HG03196 (cell line): ENCODE measurements around the gene CLCN4.

Experiments used
- ATAC-seq: cut with Tn5 transposase; IDR thresholded peaks from one replicate; pipeline ENCODE4 v1.9.1; 2021; ENCODE audit not compliant: unreplicated experiment

CLCN4 gene

GRCh38 chrX:10165580-10166247 lies 8.9 kb downstream of the CLCN4 start:
- ATAC-seq, result no peak

DNA sequence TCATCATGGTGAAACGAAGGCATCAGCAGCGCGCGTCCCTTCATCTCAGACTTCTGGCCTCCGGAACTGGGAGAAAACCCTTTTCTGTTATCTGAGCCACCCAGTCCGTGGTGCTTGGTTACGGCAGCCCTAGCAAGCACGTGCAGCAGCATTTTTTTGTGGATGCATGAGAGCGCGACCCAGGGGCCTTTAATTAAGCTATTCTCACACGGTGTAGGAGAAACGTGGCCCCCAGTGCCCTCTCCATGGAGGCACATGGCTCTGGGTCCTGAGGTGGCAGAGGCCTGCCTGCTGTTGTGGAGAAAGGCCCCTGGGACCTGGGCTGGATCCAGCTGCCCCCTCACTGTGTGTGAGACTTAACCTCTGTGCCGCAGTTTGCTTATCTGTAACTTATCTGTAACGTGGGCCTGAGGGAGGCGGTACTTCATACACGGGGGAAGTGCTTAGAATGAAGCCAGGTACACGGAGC lies 9.5 kb downstream of the CLCN4 start:
- no peak for ATAC-seq

- no peak for ATAC-seq
Observed at GRCh38 chrX:10166731-10167151, 10.0 kb downstream of the CLCN4 start.

DNA sequence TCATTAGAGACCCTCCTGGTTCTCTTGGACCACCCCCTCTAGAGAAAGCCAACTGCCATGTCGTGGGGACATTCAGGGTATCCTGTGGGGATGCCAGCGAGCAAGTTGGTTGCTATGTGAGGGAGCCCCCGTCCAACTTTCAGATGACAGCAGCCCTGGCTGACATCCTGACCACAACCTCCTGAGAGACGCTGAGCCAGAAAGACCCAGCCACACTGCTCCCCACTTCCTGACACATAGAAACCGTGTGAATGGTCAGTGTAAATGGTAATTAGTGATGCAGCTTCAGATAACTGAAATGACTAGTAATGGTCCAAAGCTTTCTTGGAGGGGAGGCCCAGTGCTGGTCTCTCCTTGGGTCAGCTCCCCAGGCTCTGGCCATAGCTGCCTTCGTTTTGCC lies 10.8 kb downstream of the CLCN4 start:
- ATAC-seq, result peak; percentile 89

DNA sequence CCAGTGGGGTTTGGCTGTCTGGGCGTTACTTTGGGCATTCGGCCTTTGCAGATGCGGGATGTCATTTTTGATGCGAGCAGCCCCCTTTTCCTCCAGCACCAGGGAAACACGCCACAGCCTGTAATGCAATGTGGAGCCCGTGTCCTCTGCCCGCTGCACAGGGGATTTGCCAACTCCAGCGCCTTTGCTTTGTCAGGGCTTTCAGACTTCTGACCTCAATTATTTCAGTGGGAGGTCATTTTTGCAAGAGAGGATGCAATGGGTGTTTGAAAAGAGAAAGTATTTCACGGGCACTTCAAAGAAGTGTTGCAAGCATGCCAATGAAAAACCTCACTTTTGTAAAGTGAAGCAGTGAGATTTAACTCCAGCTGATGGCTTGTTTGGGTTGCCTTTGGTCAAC lies 11.5 kb downstream of the CLCN4 start:
- ATAC-seq, result no peak

GRCh38 chrX:10169175-10169574 lies 12.4 kb downstream of the CLCN4 start:
- ATAC-seq, result no peak

DNA sequence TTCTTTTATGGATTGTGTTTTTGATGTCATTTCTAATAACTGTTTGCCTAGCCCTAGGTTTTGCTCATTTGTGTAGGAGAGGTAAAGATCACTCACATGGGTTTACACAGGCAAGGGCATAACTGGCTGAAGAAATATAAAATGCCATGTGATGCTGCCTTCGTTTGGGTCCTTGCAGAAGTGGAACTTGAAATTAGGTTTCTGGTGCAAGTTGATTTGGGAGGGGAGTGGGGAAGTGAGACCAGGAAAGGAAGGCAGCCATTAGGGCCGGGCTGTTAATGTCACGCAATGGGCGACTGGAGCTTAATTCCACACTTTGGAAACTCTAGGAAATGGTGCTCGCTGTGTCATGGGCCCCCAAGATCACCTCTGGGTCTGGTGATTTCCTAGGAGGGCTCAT lies 14.5 kb downstream of the CLCN4 start:
- ATAC-seq, result no peak

DNA sequence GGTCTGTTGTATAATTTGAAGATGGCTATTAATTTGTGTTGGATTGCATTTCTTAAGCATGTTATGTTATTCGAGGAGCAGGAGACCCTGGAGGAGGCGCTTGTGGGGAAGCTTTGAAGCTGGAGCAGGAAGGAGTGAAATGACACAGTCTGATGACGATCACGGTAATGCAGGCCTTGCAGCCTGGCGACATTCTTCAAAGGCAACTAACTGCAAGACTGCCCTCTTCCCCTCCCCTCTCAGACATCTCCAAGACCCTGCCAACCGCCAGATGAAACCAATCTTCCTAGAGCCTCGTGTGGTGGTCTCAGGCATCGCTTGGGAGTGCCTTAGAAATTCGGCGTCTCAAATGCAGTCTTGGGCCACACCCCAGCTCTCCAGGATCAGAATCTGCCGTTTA lies 16.1 kb downstream of the CLCN4 start:
- ATAC-seq, result no peak

- no peak for ATAC-seq
Observed at GRCh38 chrX:10173331-10173900, 16.6 kb downstream of the CLCN4 start.

GRCh38 chrX:10174051-10174450 lies 17.3 kb downstream of the CLCN4 start:
- ATAC-seq, result no peak

GRCh38 chrX:10174810-10175209 lies 18.0 kb downstream of the CLCN4 start:
- no peak for ATAC-seq

GRCh38 chrX:10175319-10175871 lies 18.6 kb downstream of the CLCN4 start:
- ATAC-seq, result no peak

DNA sequence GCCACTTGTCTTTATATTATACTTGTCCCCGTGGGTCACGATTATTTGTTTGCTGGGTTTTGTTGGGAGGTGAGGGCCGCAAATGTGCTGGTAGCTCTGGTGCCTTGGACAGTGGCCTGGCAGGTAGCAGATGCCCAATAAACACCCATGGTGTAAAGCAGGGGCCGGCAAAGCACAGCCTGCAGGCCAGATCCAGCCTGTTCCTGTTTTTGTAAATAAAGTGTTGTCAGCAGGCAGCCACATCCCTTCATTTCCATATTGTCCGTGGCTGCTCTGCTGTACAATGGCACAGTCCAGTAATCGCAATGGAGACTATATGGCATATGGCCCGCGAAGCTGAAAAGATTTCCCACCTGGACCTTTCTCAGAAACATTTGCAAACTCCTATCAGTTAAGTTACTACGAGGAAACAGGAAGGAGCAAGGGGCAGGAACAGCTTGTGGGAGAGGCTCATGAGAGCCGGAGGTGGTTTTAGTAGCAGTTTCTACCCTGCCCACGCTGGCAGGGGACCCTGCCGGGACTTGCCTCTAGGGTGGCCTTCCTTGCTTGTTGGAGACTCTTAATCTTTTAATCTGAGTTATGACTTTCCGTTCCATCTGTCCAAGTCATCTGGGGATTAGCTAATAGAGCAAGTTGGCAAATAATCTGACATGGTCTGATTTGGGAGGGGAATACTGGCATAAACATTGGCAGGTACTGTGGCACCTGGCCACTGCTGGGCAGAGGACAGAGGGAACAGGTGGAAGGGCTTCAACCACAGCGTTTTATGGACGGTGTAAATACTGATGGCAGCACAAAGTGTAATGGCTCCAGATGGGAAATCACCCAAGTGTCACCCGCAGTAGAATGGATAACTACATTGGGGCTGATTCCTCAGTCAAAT lies 19.6 kb downstream of the CLCN4 start:
- no peak for ATAC-seq

GRCh38 chrX:10177004-10177396 lies 20.2 kb downstream of the CLCN4 start:
- ATAC-seq, result no peak

DNA sequence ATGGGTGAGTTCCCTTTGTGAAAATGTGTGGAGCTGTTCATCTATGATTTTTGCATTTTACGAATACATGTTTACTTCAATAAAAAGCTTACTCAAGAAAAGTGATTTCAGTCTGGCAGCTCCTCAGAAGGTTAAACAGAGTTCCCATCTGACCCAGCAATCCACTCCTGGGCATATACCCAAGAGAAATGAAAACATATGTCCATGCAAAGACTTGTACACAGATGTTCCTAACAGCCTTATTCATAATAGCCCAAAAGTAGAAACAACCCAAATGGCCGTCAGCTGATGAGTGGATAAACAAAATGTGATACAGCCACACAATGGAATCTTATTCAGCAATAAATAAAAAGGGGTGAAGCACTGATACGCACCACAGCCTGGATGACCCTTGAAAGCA lies 20.8 kb downstream of the CLCN4 start:
- ATAC-seq, result no peak

- no peak for ATAC-seq
Observed at GRCh38 chrX:10178866-10179463, 22.2 kb downstream of the CLCN4 start.

DNA sequence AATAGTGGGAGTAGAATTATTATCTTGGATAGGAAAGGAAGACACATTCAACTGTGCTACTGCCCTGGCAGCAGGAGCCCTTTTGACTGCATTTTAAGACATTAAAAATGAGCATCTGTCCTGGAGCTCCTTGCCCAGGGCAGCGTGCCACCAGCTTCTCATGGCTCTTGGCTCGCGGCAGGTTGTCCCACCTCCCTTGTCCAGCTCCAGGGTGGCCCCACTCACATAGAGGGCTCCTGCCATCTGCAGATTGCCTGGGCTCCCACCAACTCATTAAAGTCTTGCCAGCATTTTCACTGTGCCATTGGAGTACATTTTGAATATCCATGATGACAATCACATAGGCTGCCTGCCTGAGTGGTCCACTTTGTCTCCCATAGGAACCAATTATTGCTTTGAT lies 27.0 kb downstream of the CLCN4 start:
- no peak for ATAC-seq

- ATAC-seq, result no peak
Observed at GRCh38 chrX:10184411-10184810, 27.6 kb downstream of the CLCN4 start.

GRCh38 chrX:10186355-10186754 lies 29.6 kb downstream of the CLCN4 start:
- ATAC-seq, result no peak

DNA sequence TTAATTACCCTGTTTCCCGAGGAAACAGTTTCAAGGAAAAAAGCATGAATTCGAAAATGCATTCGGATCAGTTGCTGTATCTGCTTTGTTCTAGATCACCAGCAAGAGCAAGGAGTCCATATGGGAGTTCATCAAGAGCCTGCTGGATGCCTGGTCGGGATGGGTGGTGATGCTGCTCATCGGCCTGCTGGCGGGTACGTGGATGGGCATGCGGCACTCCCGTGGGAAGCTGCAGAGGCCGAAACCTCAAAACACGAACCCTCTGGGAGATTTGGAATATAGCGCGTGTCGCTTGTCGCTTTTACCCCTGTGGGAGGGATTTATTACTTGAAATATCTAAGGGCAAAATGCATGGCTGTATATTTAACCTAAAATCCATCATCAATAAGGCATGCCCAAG lies 30.6 kb downstream of the CLCN4 start:
- no peak for ATAC-seq
